NCI-H2029 (cell line): ENCODE measurements around the gene LMO4.

Experiments used
- DNase-seq: peaks from one replicate; lab custom pipeline; 2025; lab: John Stamatoyannopoulos, UW

Gene LMO4

GRCh38 chr1:87362063-87362833 lies 33.6 kb downstream of the LMO4 start:
- no peak for DNase-seq

- no peak for DNase-seq
These were observed 34.2 kb downstream of the LMO4 start for GRCh38 chr1:87362834-87363426.

DNA sequence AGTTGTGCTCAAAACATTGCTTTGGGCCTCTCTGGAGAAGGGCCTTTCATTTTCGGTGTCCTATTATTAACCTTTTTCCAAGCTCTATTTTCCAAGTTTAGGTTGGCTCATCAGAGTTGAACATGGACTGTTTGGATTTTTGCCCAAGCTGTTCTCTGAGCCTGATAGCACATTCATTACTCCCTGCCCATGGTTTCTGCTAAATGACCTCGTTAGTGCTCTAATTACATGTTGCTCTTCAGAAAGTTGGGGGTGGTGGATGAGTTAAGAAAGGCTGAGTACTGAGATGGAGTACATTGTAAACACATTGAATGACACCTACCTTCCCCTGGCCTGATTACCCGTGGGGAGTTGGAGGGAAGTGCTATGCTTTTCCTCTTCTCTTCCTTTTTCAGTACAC lies 38.9 kb downstream of the LMO4 start:
- peak; percentile 14 for DNase-seq

DNA sequence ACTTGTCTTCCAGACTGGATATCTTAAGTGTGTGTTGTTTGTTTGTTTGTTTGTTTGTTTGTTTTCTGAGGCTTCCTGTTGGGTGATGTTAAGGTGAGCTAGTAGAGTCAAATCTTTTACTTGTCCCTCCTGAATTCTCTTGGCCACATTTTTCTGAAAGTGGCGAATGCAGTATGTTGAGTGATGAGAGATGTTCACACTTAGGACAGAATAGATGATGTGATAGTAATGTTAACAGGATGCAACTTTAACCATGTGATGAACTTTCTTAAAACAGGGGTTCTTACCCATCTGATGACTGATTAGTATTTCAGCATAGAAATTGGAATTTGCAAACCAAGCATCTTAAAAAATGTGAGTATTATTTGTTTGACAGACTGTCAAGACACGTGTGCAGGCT lies 40.2 kb downstream of the LMO4 start:
- DNase-seq, result no peak

DNA sequence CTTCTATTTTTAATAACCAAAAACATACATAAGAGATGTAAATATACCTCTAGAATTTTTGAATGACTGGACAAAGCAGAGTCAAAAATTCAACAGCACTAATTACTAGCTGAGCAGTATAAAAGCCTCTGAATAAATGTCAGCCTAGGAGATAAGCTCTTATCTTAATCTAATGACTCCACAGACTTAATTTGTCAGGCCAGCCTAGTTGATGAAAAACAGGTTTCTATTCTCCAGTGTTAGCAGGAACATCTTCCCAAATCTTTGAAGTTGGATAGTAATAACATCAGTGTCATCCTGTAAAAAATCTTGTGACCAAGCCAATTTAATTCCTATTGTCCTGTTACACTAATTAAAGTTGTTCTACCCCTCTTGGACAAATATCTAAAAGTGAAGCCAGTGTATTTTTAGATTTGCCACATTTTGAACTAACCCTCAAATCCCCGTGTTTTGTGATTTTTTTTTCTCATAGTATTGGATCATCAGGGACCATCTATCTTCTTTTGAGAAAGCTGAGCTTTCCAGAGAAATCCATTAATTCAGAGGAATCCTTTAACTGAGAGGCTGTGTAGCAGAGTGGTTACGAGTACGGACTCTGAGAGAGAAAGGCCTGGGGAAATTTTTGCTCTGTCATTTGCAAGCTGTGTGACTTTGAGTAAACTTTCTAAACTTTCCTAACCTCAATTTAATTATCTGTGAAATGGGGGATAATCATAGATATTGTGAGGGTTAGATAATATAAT lies 41.2 kb downstream of the LMO4 start:
- DNase-seq, result no peak

DNA sequence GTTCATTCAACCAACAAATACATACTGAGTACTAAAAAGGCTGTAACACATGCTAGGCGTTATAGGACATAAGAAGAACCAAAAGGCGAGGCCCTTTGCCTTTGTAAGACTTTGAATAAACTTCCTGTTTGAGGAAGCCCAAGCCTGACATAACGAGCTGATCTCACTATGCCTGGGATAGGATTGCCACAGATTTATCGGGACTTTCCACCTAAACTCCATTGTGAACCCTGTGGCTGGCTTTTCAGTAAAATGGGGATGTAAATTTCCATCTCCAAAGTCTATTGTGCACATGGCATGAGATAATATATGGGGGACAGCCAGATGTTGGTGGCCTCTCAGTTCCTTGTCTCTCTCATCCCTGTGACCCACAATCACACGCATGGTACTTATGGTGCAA lies 41.9 kb downstream of the LMO4 start:
- DNase-seq, result no peak

DNA sequence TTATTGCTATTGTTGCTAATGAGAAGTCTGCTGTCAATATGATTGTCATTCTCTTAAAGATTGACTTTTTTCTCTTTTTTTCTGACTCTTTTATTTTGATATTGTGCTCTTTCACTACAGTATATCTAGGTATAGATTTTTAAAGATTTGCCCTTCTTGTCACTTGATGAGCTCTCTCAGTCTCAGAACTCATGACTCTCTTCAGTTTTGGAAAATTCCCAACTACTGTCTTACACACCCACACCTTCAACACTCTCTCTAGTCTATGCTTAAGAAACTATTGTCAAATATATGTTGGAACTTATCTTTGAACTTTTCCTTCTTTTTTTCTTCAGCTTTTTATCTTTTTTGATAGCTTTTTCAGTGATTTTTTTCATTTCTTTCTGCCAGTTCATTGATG lies 50.6 kb downstream of the LMO4 start:
- no peak for DNase-seq

- no peak for DNase-seq
These were observed 57.6 kb downstream of the LMO4 start for GRCh38 chr1:87386217-87386790.

- DNase-seq, result no peak
These were observed 59.7 kb downstream of the LMO4 start for GRCh38 chr1:87388411-87388810.

GRCh38 chr1:87389011-87389410 lies 60.3 kb downstream of the LMO4 start:
- no peak for DNase-seq

GRCh38 chr1:87389546-87389945 lies 60.9 kb downstream of the LMO4 start:
- no peak for DNase-seq

DNA sequence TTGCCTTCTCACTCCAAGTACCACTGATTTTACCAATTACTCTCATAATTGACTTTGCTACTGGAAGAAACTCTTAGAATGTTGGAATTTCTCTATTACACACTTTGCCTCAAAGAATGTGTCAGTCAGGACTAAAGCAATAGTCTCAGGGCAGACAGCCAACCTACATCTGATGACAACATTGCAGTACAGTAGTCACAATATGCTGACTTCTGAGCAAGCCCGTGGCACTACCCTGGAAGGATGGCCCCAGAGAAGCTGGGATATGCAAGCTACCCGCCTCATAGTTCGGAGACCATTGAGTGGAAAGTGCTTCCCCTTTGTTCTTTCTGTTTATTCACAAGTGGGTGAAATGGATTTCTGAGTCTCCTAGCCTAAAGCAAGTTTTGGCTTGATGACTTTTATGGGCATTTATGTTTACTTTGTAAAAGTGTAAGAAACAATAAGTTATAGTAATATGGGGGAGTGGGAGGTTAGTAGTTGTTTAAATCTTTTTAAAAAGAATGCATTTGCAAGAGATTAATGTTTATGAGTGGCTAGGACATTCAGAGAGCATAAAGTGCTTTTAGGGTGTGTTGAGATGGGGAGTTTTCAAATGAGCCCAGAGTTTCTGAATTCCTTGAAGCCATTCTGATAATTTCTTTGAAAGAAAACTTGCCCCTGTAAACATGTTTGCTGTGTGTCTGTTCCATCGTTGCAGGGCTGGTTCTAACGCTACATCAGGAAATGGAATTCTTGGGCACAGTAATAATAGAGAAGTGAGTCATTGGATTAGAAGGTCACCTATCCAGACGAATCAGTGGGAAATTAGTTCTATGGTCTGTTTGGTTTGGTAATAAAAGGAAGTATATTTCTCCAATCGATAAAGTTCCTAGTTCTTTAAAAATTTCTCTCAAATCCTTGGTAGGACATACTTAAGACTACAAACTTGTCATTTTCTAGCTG lies 63.8 kb downstream of the LMO4 start:
- DNase-seq, result no peak

DNA sequence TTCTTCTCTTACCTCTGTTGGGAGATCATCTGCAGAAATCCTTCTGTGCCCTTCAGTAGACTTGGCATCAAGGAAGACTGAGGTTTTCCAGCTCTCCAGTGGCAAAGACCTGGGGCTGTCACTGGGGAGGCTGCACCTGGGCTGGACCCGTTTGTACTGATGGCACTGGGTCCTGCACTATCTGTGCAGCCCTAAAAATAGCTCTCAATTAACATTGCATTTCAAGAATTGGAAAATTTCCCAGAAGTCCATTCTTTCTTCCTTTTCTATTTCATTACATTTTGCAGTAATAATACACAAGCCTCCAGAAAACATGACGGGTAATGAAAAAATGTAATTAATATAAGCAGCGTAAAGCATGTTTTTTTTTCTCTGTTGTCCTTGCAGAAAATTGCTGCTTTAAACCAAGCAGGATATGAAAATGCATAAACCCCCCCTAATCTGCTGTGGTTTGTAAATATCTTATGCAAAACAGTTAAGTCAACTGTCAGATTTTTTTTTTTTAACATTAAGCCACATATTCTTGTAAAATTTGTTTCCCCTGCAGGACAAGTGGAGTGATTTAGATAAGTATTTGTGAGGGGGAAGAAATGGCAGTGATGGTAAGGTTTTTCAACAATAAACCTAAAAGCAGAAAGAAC lies 64.9 kb downstream of the LMO4 start:
- DNase-seq, result no peak

- no peak for DNase-seq
These were observed 65.8 kb downstream of the LMO4 start for GRCh38 chr1:87394513-87394912.

DNA sequence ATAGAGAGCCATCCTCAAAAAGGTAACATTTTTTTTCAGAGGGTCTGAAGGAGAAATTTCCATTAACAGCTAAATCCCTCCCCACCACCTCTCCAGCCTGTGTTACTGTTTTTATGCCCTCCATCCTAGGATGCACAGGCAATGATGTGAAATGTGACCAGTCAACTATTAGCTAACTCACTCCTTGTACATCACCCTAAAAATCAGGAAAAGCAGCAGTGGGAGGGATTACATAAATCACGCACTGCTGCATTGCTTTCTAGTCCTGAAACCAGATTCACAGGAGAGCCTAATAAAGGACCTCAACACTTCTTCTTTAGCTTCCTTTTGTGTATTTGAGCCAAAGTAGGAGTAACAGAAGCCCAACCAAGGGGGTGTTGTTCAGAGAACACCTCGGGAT lies 66.3 kb downstream of the LMO4 start:
- no peak for DNase-seq
